Esophagus (tissue), 2 donors: ENCODE data around the gene CSTF1. TPM values are rescaled to one million over a fixed set of nuclear protein-coding genes. Genes with fewer than 3 reads are reported as not detected.
"Not testable (repeated sequence)": the region's sequence is repeated elsewhere in the genome, so short reads cannot be mapped to it uniquely, and the experiment has no call there.

Source experiments
- H3K27ac ChIP-seq, 2 donors: one replicate each; pipeline ENCODE4 v1.5.1; 2013; ENCODE audit warnings: low read depth in 2 of 2, mild to moderate bottlenecking in 2 of 2, inconsistent platforms in 1 of 2, low read length in 1 of 2, moderate library complexity in 1 of 2
- H3K27me3 ChIP-seq, 2 donors: one replicate each; pipeline ENCODE4 v1.6.1; 2013; ENCODE audit warnings: low read length in 2 of 2, control low read depth in 1 of 2, mild to moderate bottlenecking in 1 of 2; ENCODE audit not compliant: insufficient read depth in 2 of 2, control insufficient read depth in 1 of 2
- H3K36me3 ChIP-seq, 2 donors: one replicate each; pipeline ENCODE4 v1.6.1; 2013; ENCODE audit warnings: low read length in 1 of 2; ENCODE audit not compliant: control insufficient read depth in 2 of 2, insufficient read depth in 2 of 2
- H3K4me1 ChIP-seq, 2 donors: one replicate each; pipeline ENCODE4 v1.6.1; 2013; ENCODE audit warnings: low read length in 1 of 2; ENCODE audit not compliant: control insufficient read depth in 2 of 2, insufficient read depth in 2 of 2
- H3K4me3 ChIP-seq, 2 donors: one replicate each; pipeline ENCODE4 v1.5.1; 2013; ENCODE audit warnings: low read length in 2 of 2, mild to moderate bottlenecking in 2 of 2, low read depth in 1 of 2, moderate library complexity in 1 of 2
- H3K9me3 ChIP-seq, 2 donors: one replicate each; pipeline ENCODE4 v1.6.1; 2013; ENCODE audit warnings: mild to moderate bottlenecking in 2 of 2, low read depth in 1 of 2, low read length in 1 of 2, moderate library complexity in 1 of 2; ENCODE audit not compliant: control insufficient read depth in 2 of 2, insufficient read depth in 1 of 2
- WGBS, 2 donors: extraction: QIAGEN DNeasy Blood & Tissue Kit; methylation state at CpG; one replicate each; pipeline ENCODE4 v1.1.7; 2013; 5-methylcytosine and 5-hydroxymethylcytosine counted together
- polyA plus RNA-seq, 2 donors: library from polyadenylated mRNA; stranded (reverse); fragments of 200-250 nt; gene quantifications; one replicate each; pipeline ENCODE4 v1.2.3, GENCODE V29; 2013
- donor health status: healthy with polysubstance abuse.
- donor health status: Bipolar disorder and iron deficiency.

CSTF1 gene
- polyA plus RNA-seq, 2 donors, result 3.8 to 13.2 TPM

DNA sequence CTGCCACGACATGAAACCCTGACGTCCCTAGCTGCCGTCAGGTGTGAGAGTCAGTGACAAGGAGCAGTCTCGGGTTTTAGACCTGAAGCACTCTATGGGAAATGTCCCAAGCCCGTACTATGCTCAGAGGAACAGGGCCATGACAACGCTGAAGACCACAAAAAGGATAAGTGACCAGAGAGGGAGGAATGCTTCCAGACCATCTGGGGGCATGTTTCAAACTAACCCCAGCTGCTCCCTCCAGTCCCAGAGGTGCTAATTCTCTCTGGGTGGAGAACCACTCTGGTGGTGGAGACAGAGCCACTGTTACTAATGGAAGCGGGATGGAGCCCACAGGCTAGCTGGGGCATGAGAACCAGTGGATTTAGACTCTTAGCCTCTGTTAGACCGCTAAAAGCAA is 9.1 kb upstream of the CSTF1 start:
- H3K9me3 ChIP-seq, result no peaks in the 10 kb centered on the region
- H3K4me3 ChIP-seq, result no peak overlapping the region
- 90 to 94% methylated on average over 8 of the region's 8 CpGs for WGBS, 2 donors
- H3K27me3 ChIP-seq, result no peaks in the 10 kb centered on the region
- peaks cover 0 to 2% of the 10 kb centered on the region in 2 donors for H3K36me3 ChIP-seq
- H3K4me1 ChIP-seq, result no peaks in the 10 kb centered on the region
- no peak overlapping the region for H3K27ac ChIP-seq

- 95 to 96% methylated on average over 4 of the region's 4 CpGs for WGBS, 2 donors
- Histone ChIP-seq H3K36me3 (peaks cover 0 to 2% of the 10 kb centered on the region in 2 donors), H3K27ac (no peak overlapping the region), H3K4me3 (no peak overlapping the region), H3K4me1 (no peaks in the 10 kb centered on the region), H3K27me3 (no peaks in the 10 kb centered on the region), H3K9me3 (no peaks in the 10 kb centered on the region)
Observed at GRCh38 chr20:56385130-56385529, 7.3 kb upstream of the CSTF1 start.

DNA sequence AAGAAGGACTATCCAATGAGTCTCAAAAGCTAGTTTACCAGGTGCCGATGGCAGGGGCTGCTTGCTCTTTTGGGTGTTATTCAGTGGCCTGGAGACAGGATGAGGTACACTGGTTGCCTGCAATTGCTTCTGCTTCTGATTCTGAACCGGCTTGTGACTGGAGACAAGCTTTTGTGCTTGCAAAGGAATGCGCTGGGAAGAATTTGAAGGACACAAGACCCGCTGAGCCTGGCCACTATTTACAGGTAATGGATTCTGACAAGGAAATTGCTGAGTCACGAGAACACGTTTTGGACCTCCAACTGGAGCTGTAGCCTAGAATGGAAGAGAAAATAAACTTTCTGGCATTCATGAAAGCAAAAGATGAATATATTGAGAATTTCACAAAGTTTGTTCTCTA is 6.2 kb upstream of the CSTF1 start:
- no peaks in the 10 kb centered on the region for H3K9me3 ChIP-seq
- H3K4me1 ChIP-seq, result no peaks in the 10 kb centered on the region
- no peak overlapping the region for H3K27ac ChIP-seq
- WGBS, 2 donors, result 94 to 96% methylated on average over 6 of the region's 6 CpGs
- peaks cover 0 to 2% of the 10 kb centered on the region in 2 donors for H3K36me3 ChIP-seq
- no peaks in the 10 kb centered on the region for H3K27me3 ChIP-seq
- no peak overlapping the region for H3K4me3 ChIP-seq

DNA sequence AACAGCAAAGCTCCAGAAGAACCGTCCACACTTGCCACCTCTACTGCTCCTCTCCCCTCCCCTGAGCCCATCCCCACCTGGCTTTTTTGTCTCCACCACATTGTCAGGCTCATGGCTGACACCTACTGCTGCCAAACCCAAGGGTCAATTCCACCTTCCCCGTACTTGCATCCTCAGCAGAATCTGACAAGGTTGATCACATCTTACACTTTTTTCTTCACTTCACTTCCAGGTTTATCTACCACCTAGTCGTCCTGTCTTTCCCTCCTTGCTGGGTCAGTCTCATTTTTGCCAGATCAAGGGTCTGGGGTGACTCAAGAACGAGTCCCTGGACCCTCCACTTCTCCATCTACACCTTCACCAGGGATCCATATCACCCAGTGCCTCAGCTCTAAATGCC is 3.6 kb upstream of the CSTF1 start:
- Histone ChIP-seq H3K27ac (no peak overlapping the region), H3K27me3 (no peaks in the 10 kb centered on the region), H3K4me1 (peaks cover 0 to 2% of the 10 kb centered on the region in 2 donors), H3K9me3 (no peaks in the 10 kb centered on the region), H3K36me3 (peaks cover 0 to 2% of the 10 kb centered on the region in 2 donors), H3K4me3 (no peak overlapping the region)
- WGBS, 2 donors, result 91 to 92% methylated on average over 4 of the region's 4 CpGs

GRCh38 chr20:56389807-56390206 is 2.6 kb upstream of the CSTF1 start:
- no peak overlapping the region for H3K4me3 ChIP-seq
- no peaks in the 10 kb centered on the region for H3K9me3 ChIP-seq
- WGBS, 2 donors, result 94 to 95% methylated on average over 4 of the region's 4 CpGs
- H3K27me3 ChIP-seq, result no peaks in the 10 kb centered on the region
- peaks cover 0 to 2% of the 10 kb centered on the region in 2 donors for H3K36me3 ChIP-seq
- H3K27ac ChIP-seq, result no peak overlapping the region
- H3K4me1 ChIP-seq, result peaks cover 0 to 2% of the 10 kb centered on the region in 2 donors

GRCh38 chr20:56390396-56390795 is 2.0 kb upstream of the CSTF1 start:
- not testable (repeated sequence) for H3K9me3 ChIP-seq, H3K4me1 ChIP-seq, H3K27me3 ChIP-seq, H3K36me3 ChIP-seq, H3K27ac ChIP-seq, H3K4me3 ChIP-seq
- whole genome bisulfite sequencing, 2 donors, result 94 to 95% methylated on average over 9 of the region's 9 CpGs

DNA sequence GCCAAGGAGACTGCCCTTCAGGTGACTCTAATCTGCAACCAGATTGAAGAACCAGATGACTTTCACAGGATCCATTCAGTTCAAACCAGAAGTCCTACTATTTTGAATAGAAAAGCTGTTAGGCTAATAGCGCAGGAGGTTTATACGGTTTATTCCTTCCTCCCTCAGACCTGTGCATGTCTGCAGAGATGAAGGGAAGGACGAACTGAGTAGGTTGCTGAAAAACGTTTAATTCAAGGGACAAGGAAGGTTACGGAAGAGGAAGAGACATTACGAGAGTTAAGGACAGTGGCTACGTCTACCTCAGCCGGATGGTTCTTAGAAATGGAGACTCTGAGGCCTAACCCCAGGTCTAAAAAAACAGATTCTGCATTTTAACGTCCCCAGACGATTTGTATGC is 1.4 kb upstream of the CSTF1 start:
- Histone ChIP-seq H3K4me3 (peak overlapping the region in 1 of 2 donors; percentile 96), H3K27ac (peak overlapping the region in 1 of 2 donors; percentile 18), H3K36me3 (peaks cover 2 to 6% of the 10 kb centered on the region in 2 donors), H3K4me1 (peaks cover 0 to 2% of the 10 kb centered on the region in 2 donors), H3K27me3 (no peaks in the 10 kb centered on the region), H3K9me3 (no peaks in the 10 kb centered on the region)
- WGBS, 2 donors, result 29 to 32% methylated on average over 10 of the region's 10 CpGs

GRCh38 chr20:56391596-56392131 is 781 bp upstream of the CSTF1 start:
- Histone ChIP-seq H3K4me3 (peak overlapping the region; percentile 87 to 96), H3K9me3 (no peaks in the 10 kb centered on the region), H3K36me3 (peaks cover 2 to 5% of the 10 kb centered on the region in 2 donors), H3K4me1 (peaks cover 0 to 2% of the 10 kb centered on the region in 2 donors), H3K27ac (peak overlapping the region; percentile 89), H3K27me3 (no peaks in the 10 kb centered on the region)
- WGBS, 2 donors, result 0 to 1% methylated on average over 29 of the region's 29 CpGs

DNA sequence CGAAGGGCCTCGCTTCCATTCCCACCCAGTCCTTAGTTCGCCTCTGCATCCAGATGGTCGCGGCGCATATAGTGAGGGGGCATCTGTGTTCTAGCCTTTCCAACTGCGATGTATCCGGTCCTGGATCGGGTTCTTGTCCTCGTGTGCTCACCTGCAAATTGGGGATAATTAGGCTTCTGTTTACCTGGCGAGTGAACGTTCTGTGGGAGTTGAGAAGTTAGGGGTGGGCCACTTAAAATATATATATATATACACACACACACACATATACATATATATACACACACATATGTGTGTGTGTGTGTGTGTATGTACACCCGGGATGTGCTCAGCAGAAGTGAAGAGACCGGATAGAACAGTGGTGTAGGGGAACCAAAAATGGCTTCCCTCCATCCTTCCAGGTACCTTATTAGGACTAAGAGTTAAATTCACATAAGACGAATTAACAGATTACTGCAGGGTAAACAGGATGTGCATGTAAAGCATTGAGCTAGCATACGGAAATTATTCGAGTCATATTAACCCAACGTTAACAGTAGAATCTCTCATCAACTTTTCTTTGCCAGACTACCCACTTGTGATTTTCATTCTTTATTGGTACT is 537 bp downstream of the CSTF1 start:
- Histone ChIP-seq H3K27ac (peak overlapping the region; percentile 89 to 98), H3K4me3 (peak overlapping the region; percentile 87 to 96), H3K9me3 (no peaks in the 10 kb centered on the region), H3K27me3 (no peaks in the 10 kb centered on the region), H3K4me1 (peaks cover 0 to 2% of the 10 kb centered on the region in 2 donors), H3K36me3 (peaks cover 7 to 13% of the 10 kb centered on the region in 2 donors)
- WGBS, 2 donors, result 0 to 1% methylated on average over 18 of the region's 18 CpGs

DNA sequence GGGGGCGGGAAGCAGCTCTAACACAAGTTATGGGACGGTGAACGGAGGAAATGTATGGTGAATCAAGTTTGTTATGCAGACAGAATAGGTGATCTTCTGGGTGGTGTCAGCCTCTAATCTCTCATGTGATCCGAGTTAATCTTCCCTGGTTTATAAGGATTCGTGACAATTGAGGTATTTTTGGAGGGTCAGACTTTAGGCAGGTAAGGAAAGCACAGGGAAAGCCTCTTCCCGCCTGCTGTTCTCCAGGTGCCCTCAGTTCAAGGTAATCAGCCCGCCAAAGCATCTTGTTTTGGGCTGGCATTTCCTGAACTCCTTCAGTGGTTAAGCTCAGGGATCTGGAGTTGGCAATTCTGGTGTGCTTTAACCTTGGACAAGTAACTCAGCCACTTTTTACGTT is 1.2 kb downstream of the CSTF1 start:
- 58% methylated on average over 8 of the region's 8 CpGs for WGBS, 2 donors
- Histone ChIP-seq H3K9me3 (no peaks in the 10 kb centered on the region), H3K27ac (peak overlapping the region in 1 of 2 donors; percentile 59), H3K4me1 (peaks cover 0 to 2% of the 10 kb centered on the region in 2 donors), H3K27me3 (no peaks in the 10 kb centered on the region), H3K4me3 (peak overlapping the region in 1 of 2 donors; percentile 96), H3K36me3 (peaks cover 11 to 13% of the 10 kb centered on the region in 2 donors)
